ENCODE data around the gene ATG14.

DNA sequence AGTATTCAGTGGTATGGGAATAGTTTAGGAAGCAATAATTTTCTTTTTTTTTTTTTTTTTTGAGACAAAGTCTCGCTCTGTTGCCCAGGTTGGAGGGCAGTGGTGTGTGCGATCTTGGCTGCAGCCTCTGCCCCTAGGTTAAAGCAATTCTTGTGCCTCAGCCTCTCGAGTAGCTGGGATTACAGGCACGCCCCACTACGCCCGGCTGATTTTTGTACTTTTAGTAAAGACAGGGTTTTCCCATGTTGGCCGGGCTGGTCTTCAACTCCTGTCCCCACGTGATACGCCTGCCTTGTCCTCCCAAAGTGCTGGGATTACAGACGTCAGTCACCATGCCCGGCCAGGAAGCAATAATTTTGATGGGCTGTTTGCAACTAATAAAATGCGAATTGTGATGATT lies 62.1 kb downstream of the ATG14 start:
- no peak for TF ChIP-seq EP300 (IDR thresholded peaks at IDR 0.05; ENCODE audit: low read depth)
- TF ChIP-seq, protein P1, sequence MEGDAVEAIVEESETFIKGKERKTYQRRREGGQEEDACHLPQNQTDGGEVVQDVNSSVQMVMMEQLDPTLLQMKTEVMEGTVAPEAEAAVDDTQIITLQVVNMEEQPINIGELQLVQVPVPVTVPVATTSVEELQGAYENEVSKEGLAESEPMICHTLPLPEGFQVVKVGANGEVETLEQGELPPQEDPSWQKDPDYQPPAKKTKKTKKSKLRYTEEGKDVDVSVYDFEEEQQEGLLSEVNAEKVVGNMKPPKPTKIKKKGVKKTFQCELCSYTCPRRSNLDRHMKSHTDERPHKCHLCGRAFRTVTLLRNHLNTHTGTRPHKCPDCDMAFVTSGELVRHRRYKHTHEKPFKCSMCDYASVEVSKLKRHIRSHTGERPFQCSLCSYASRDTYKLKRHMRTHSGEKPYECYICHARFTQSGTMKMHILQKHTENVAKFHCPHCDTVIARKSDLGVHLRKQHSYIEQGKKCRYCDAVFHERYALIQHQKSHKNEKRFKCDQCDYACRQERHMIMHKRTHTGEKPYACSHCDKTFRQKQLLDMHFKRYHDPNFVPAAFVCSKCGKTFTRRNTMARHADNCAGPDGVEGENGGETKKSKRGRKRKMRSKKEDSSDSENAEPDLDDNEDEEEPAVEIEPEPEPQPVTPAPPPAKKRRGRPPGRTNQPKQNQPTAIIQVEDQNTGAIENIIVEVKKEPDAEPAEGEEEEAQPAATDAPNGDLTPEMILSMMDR (IDR thresholded peaks at IDR 0.05), result no peak

All from transverse colon (tissue), 3 donors.